K562 (cell line): ENCODE data around the gene TCF12.

Source experiments
- EP300 ChIP-seq: IDR thresholded peaks from 2 replicates; pipeline ENCODE4 v1.6.1; 2012; ENCODE audit warnings: low read length, improper control_type of control experiment
- HCFC1 ChIP-seq: IDR thresholded peaks from 2 replicates; pipeline ENCODE4 v1.6.1; 2012; ENCODE audit warnings: low read depth, low read length, improper control_type of control experiment
- POLR2AphosphoS5 ChIP-seq: IDR thresholded peaks from 2 replicates; pipeline ENCODE4 v1.6.1; 2011; ENCODE audit warnings: mild to moderate bottlenecking, low read depth, low read length, moderate library complexity; ENCODE audit not compliant: control insufficient read depth, insufficient read depth
- TAF1 ChIP-seq: IDR thresholded peaks from 2 replicates; pipeline ENCODE4 v1.6.1; 2011; ENCODE audit warnings: mild to moderate bottlenecking, low read length, moderate library complexity; ENCODE audit not compliant: insufficient read depth, control insufficient read depth, severe bottlenecking; ENCODE audit errors: extremely low read depth
- ZNF263 ChIP-seq: sonication (generic); formaldehyde crosslinking; IDR thresholded peaks from 2 replicates; pipeline ENCODE4 v1.8.0; 2022; ENCODE audit warnings: mild to moderate bottlenecking, missing genetic modification reagents, borderline replicate concordance
- TF ChIP-seq, protein P1 (sequence below): fragments of 450-650 bp; formaldehyde crosslinking; IDR thresholded peaks from 2 replicates; pipeline ENCODE4 v1.4.0; 2022; ENCODE audit warnings: missing genetic modification characterization

- TF ChIP-seq EP300 (no peak), ZNF263 (CRISPR knock-in tag) (no peak), POLR2AphosphoS5 (no peak), TAF1 (no peak), HCFC1 (no peak)
- TF ChIP-seq, protein P1, sequence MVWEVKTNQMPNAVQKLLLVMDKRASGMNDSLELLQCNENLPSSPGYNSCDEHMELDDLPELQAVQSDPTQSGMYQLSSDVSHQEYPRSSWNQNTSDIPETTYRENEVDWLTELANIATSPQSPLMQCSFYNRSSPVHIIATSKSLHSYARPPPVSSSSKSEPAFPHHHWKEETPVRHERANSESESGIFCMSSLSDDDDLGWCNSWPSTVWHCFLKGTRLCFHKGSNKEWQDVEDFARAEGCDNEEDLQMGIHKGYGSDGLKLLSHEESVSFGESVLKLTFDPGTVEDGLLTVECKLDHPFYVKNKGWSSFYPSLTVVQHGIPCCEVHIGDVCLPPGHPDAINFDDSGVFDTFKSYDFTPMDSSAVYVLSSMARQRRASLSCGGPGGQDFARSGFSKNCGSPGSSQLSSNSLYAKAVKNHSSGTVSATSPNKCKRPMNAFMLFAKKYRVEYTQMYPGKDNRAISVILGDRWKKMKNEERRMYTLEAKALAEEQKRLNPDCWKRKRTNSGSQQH (CRISPR knock-in tag), result no peak
Measured at GRCh38 chr15:57108296-57108695, 189.9 kb downstream of the TCF12 start.
